ENCODE results near the gene SLC22A12. TPM values are rescaled to one million over a fixed set of nuclear protein-coding genes. Genes with fewer than 3 reads are reported as not detected.

Gene SLC22A12
- total and polyA plus RNA-seq, 8 donors = not detected

GRCh38 chr11:64608046-64608445, 17.0 kb downstream of the SLC22A12 start:
- intact Hi-C loops (cut with DNase I) = no loop called here
- H3K4me3 ChIP-seq = no peak overlapping the region
- no peaks in the 10 kb centered on the region for H3K27me3 ChIP-seq
- DNase-seq (peak in 1 of 6 donors; percentile 39), FAIRE-seq (no peak), ATAC-seq (peak in 3 of 4 donors; percentile 26 to 70 (median 37))
- H3K36me3 ChIP-seq = no peaks in the 10 kb centered on the region
- no peaks in the 10 kb centered on the region for H3K4me1 ChIP-seq
- no peak for TF ChIP-seq CTCF (IDR thresholded peaks at IDR 0.05)
- H3K9me3 ChIP-seq = no peaks in the 10 kb centered on the region
- WGBS, 2 donors = 42 to 44% methylated on average over 18 of the region's 18 CpGs
- H3K27ac ChIP-seq = no peak overlapping the region

DNA sequence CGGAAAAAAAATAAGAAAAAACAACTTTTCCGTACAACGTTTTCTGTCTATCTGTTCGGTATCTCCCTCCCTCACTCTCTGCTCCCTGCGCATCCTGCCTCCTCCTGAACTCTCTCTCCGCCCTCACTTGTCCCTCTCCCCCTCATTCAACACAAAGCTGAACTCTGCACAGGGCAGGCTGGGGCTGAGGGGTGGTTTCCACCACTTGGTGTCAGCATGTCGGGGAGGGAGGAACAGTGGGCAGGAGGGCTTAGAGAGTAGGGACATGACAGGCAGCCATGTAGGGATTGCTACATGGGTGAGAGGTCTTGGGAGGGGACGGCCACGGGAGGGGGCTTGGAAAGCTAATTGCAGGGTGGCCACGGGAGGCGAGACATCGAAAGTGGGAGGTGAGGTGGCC, 17.6 kb downstream of the SLC22A12 start:
- FAIRE-seq (no peak), ATAC-seq (no peak), DNase-seq (peak in 1 of 6 donors; percentile 31)
- H3K4me3 ChIP-seq = no peak overlapping the region
- H3K9me3 ChIP-seq = no peaks in the 10 kb centered on the region
- TF ChIP-seq CTCF (IDR thresholded peaks at IDR 0.05) = no peak
- H3K27me3 ChIP-seq = no peaks in the 10 kb centered on the region
- no peaks in the 10 kb centered on the region for H3K4me1 ChIP-seq
- intact Hi-C loops (cut with DNase I) = no loop called here
- WGBS, 2 donors = 71 to 76% methylated on average over 12 of the region's 12 CpGs
- H3K27ac ChIP-seq = no peak overlapping the region
- H3K36me3 ChIP-seq = no peaks in the 10 kb centered on the region

GRCh38 chr11:64609436-64610047, 18.5 kb downstream of the SLC22A12 start:
- H3K4me1 ChIP-seq = no peaks in the 10 kb centered on the region
- WGBS, 2 donors = 71 to 80% methylated on average over 4 to 5 of the region's 5 CpGs
- DNase-seq = peak in 1 of 6 donors; percentile 24
- no peaks in the 10 kb centered on the region for H3K27me3 ChIP-seq
- FAIRE-seq = no peak
- TF ChIP-seq CTCF (IDR thresholded peaks at IDR 0.05) = no peak
- no peak for ATAC-seq
- intact Hi-C loops (cut with DNase I) = no loop called here
- H3K27ac ChIP-seq = no peak overlapping the region
- no peaks in the 10 kb centered on the region for H3K9me3 ChIP-seq
- H3K36me3 ChIP-seq = no peaks in the 10 kb centered on the region
- no peak overlapping the region for H3K4me3 ChIP-seq

DNA sequence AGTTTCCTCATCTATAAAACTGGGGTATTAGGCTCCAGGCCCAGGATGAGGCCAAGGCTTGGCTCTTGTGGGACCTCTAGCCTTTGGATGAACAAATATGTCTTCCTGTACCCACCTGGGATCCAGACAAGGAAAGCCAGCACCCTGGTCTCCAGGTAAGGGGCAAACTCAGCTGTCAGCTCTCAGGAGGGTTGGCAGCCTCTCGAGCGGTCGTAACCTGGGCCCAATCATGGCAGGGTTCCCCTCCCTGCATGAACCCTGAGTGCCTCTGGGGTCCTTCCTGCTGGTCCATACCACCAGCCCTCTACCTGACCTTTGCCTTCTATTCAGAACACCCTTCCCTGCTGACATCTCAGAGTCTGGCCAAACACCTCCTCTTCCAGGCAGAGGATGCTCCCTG, 19.6 kb downstream of the SLC22A12 start:
- no peaks in the 10 kb centered on the region for H3K9me3 ChIP-seq
- no peaks in the 10 kb centered on the region for H3K4me1 ChIP-seq
- 95% methylated on average over 3 of the region's 3 CpGs for WGBS, 2 donors
- H3K4me3 ChIP-seq = no peak overlapping the region
- intact Hi-C loops (cut with DNase I) = no loop called here
- no peak for TF ChIP-seq CTCF (IDR thresholded peaks at IDR 0.05)
- FAIRE-seq (no peak), DNase-seq (peak in 1 of 6 donors; percentile 14), ATAC-seq (no peak)
- H3K27ac ChIP-seq = no peak overlapping the region
- no peaks in the 10 kb centered on the region for H3K27me3 ChIP-seq
- no peaks in the 10 kb centered on the region for H3K36me3 ChIP-seq

DNA sequence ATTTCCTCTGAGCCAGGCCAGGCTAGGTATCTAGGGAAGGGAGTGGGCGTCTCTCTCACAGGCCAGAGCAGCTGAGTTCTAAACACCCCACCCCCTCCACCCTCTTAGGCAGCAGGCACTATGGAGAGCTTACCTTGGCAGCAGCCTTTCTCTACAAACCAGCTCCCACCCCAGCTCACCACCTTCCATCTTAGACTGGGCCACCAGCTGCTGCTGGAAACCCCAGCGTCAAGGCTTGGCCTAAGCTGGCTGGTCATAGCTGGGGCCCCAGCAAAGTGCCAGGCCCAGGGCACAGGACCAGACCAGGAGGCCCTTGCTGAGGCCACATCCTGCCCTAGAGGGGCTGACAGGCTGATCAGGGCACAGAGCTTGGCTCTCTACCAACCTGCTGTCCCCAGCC, 20.2 kb downstream of the SLC22A12 start:
- Histone ChIP-seq H3K4me3 (no peak overlapping the region), H3K36me3 (no peaks in the 10 kb centered on the region), H3K9me3 (no peaks in the 10 kb centered on the region), H3K27me3 (no peaks in the 10 kb centered on the region), H3K27ac (no peak overlapping the region), H3K4me1 (no peaks in the 10 kb centered on the region)
- FAIRE-seq = no peak
- no peak for TF ChIP-seq CTCF (IDR thresholded peaks at IDR 0.05)
- peak in 1 of 6 donors; percentile 33 for DNase-seq
- no peak for ATAC-seq
- WGBS, 2 donors = 82 to 94% methylated on average over 2 of the region's 2 CpGs
- intact Hi-C loops (cut with DNase I) = no loop called here

Measured in pancreas (tissue), 10 donors.